H9 (cell line): ENCODE results near the gene C1orf159. TPM values are rescaled to one million over a fixed set of nuclear protein-coding genes. Genes with fewer than 3 reads are reported as not detected.

Source experiments
- DNase-seq: peaks from one replicate; pipeline ENCODE4 v3.0.0-alpha.2; 2017
- H2AFZ ChIP-seq: one replicate; pipeline ENCODE4 v1.6.1; 2013; ENCODE audit warnings: mild to moderate bottlenecking, low read length, control low read depth, moderate library complexity
- H2AK5ac ChIP-seq: 2 replicates; pipeline ENCODE4 v1.6.1; 2013; ENCODE audit warnings: low read length, control low read depth, mixed read lengths; ENCODE audit not compliant: insufficient read length
- H2BK120ac ChIP-seq: one replicate; pipeline ENCODE4 v1.6.1; 2013; ENCODE audit warnings: low read depth, mild to moderate bottlenecking, low read length, control low read depth, inconsistent platforms; ENCODE audit not compliant: poor library complexity, severe bottlenecking
- H2BK12ac ChIP-seq: 2 replicates; pipeline ENCODE4 v1.6.1; 2013; ENCODE audit warnings: low read length, control low read depth, mixed read lengths, low read depth; ENCODE audit not compliant: insufficient read length
- H2BK15ac ChIP-seq: 2 replicates; pipeline ENCODE4 v1.6.1; 2013; ENCODE audit warnings: low read depth, low read length, control low read depth
- H2BK20ac ChIP-seq: one replicate; pipeline ENCODE4 v1.6.1; 2013; ENCODE audit warnings: low read depth, mild to moderate bottlenecking, low read length, control low read depth, inconsistent platforms; ENCODE audit not compliant: poor library complexity, severe bottlenecking
- H2BK5ac ChIP-seq: 2 replicates; pipeline ENCODE4 v1.6.1; 2013; ENCODE audit warnings: low read length, control low read depth, mixed read lengths; ENCODE audit not compliant: insufficient read length
- H3K14ac ChIP-seq: 2 replicates; pipeline ENCODE4 v1.6.1; 2013; ENCODE audit warnings: low read length, control low read depth; ENCODE audit not compliant: insufficient read depth
- H3K18ac ChIP-seq: 2 replicates; pipeline ENCODE4 v1.6.1; 2013; ENCODE audit warnings: low read depth, mild to moderate bottlenecking, mixed read lengths, low read length, control low read depth; ENCODE audit not compliant: insufficient read length
- H3K23ac ChIP-seq: 2 replicates; pipeline ENCODE4 v1.6.1; 2013; ENCODE audit warnings: low read length, control low read depth, mixed read lengths, low read depth; ENCODE audit not compliant: insufficient read length
- H3K23me2 ChIP-seq: 2 replicates; pipeline ENCODE4 v1.6.1; 2013; ENCODE audit warnings: low read depth, mild to moderate bottlenecking, mixed read lengths, low read length, control low read depth; ENCODE audit not compliant: insufficient read length, poor library complexity, severe bottlenecking
- H3K27ac ChIP-seq: 2 replicates; pipeline ENCODE4 v1.5.1; 2013; ENCODE audit warnings: low read length, control low read depth, mixed read lengths, low read depth; ENCODE audit not compliant: insufficient read length
- H3K27me3 ChIP-seq: 2 replicates; pipeline ENCODE4 v1.6.1; 2013; ENCODE audit warnings: low read length, control low read depth, inconsistent platforms; ENCODE audit not compliant: insufficient read depth
- H3K4ac ChIP-seq: 2 replicates; pipeline ENCODE4 v1.6.1; 2013; ENCODE audit warnings: low read depth, mild to moderate bottlenecking, control low read depth, inconsistent platforms, low read length, moderate library complexity
- H3K4me1 ChIP-seq: 2 replicates; pipeline ENCODE4 v1.6.1; 2013; ENCODE audit warnings: low read length, control low read depth, inconsistent platforms; ENCODE audit not compliant: insufficient read depth
- H3K4me2 ChIP-seq: 2 replicates; pipeline ENCODE4 v1.6.1; 2013; ENCODE audit warnings: low read length, control low read depth, mixed read lengths; ENCODE audit not compliant: insufficient read length, insufficient read depth
- H3K56ac ChIP-seq: 2 replicates; pipeline ENCODE4 v1.6.1; 2013; ENCODE audit warnings: low read depth, mild to moderate bottlenecking, mixed read lengths, low read length, control low read depth; ENCODE audit not compliant: insufficient read length
- H3K79me1 ChIP-seq: 2 replicates; pipeline ENCODE4 v1.6.1; 2013; ENCODE audit warnings: low read depth, mild to moderate bottlenecking, moderate library complexity, low read length, control low read depth, inconsistent platforms; ENCODE audit not compliant: insufficient read depth, poor library complexity, severe bottlenecking
- H3K79me2 ChIP-seq: 2 replicates; pipeline ENCODE4 v1.6.1; 2013; ENCODE audit warnings: low read length, control low read depth, inconsistent platforms; ENCODE audit not compliant: insufficient read depth
- H3K9ac ChIP-seq: 2 replicates; pipeline ENCODE4 v1.6.1; 2013; ENCODE audit warnings: low read length, control low read depth, mixed read lengths; ENCODE audit not compliant: insufficient read length; ENCODE audit errors: extremely low read depth
- H3K9me3 ChIP-seq: one replicate; pipeline ENCODE4 v1.6.1; 2013; ENCODE audit warnings: low read depth, low read length, inconsistent platforms; ENCODE audit not compliant: control insufficient read depth
- H3T11ph ChIP-seq: one replicate; pipeline ENCODE4 v1.6.1; 2013; ENCODE audit warnings: mild to moderate bottlenecking, low read length, control low read depth, inconsistent platforms
- H4K20me1 ChIP-seq: one replicate; pipeline ENCODE4 v1.6.1; 2013; ENCODE audit not compliant: control insufficient read depth, insufficient read length, insufficient read depth
- H4K5ac ChIP-seq: 2 replicates; pipeline ENCODE4 v1.6.1; 2013; ENCODE audit warnings: low read depth, mild to moderate bottlenecking, mixed read lengths, low read length, control low read depth; ENCODE audit not compliant: insufficient read length
- H4K8ac ChIP-seq: replicated peaks from 2 replicates; pipeline ENCODE4 v1.6.1; 2013; ENCODE audit warnings: low read length, control low read depth, mixed read lengths, low read depth; ENCODE audit not compliant: insufficient read length
- H4K91ac ChIP-seq: 2 replicates; pipeline ENCODE4 v1.6.1; 2013; ENCODE audit warnings: low read depth, mild to moderate bottlenecking, moderate library complexity, mixed read lengths, low read length, control low read depth; ENCODE audit not compliant: insufficient read length
- H3K27ac Mint-ChIP-seq, 3 experiments: 2 replicates in 2 of 3; 3 replicates in 1 of 3; pipeline ENCODE4 v1.8.0; 2020 to 2021; ENCODE audit warnings: mixed read lengths in 3 of 3, mild to moderate bottlenecking in 1 of 3, moderate library complexity in 1 of 3
- H3K27me3 Mint-ChIP-seq: 2 replicates; pipeline ENCODE4 v1.8.0; 2021; ENCODE audit warnings: low read depth, mild to moderate bottlenecking, moderate library complexity, mixed read lengths
- H3K36me3 Mint-ChIP-seq, 3 experiments: 2 replicates in 2 of 3; 3 replicates in 1 of 3; pipeline ENCODE4 v1.8.0; 2020 to 2021; ENCODE audit warnings: low read depth in 3 of 3, mixed read lengths in 3 of 3; ENCODE audit not compliant: insufficient read depth in 1 of 3
- H3K4me1 Mint-ChIP-seq, 2 experiments: 2 replicates each; pipeline ENCODE4 v1.8.0; 2020; ENCODE audit warnings: mixed read lengths in 2 of 2
- H3K4me3 Mint-ChIP-seq, 2 experiments: 2 replicates in 1 of 2; 3 replicates in 1 of 2; pipeline ENCODE4 v1.8.0; 2020 to 2021; ENCODE audit warnings: mild to moderate bottlenecking in 2 of 2, mixed read lengths in 2 of 2, moderate library complexity in 1 of 2
- H3K9me3 Mint-ChIP-seq, 2 experiments: 2 replicates in 1 of 2; 3 replicates in 1 of 2; pipeline ENCODE4 v1.8.0; 2020; ENCODE audit warnings: mild to moderate bottlenecking in 2 of 2, mixed read lengths in 2 of 2, moderate library complexity in 1 of 2
- WGBS: extraction: QIAGEN DNeasy Blood & Tissue Kit; methylation state at CpG from one replicate; pipeline ENCODE4 v1.1.7; 2013; ENCODE audit warnings: missing lambda C conversion rate, low lambda C conversion rate, mixed read lengths; ENCODE audit not compliant: insufficient read length; ENCODE audit errors: extremely low coverage; 5-methylcytosine and 5-hydroxymethylcytosine counted together
- total RNA-seq: library from RNA; stranded (reverse); gene quantifications from 2 replicates; pipeline ENCODE4 v1.2.1, GENCODE V29; 2021
- TF ChIP-seq, protein P1 (sequence below): fragments of 200-600 bp; sonication (generic); conservative IDR thresholded peaks from 3 replicates; pipeline ENCODE4 v1.8.0; 2021; ENCODE audit warnings: antibody characterized with exemption, mild to moderate bottlenecking

The C1orf159 gene
- total RNA-seq, 1 experiment from 2014 or later, result 12.3 TPM

DNA sequence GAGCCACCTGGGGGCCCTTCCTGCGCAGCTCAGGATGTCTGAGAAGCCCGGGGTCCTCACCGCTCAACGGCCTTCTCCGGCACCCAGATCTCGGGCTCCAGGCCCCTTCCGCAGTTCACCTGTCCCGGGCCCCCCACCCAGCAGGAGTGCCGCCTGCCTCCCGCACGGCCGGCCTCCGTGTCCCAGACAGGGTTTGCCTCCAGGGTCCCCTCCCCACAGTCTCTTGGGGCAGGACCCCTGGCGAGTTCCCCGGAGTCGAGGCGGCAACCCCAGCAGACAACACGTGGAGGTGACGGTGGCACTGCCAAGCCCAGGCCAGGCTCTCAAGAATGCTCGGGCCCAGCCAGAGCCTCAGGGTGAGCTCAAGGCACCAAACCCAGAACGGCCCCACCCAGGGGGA lies 35.4 kb upstream of the C1orf159 start:
- Mint-ChIP-seq H3K9me3 (peaks cover 29 to 34% of the 10 kb centered on the region in 2 experiments), H3K27ac (no peak overlapping the region), H3K4me3 (no peak overlapping the region), H3K4me1 (peaks cover 2 to 3% of the 10 kb centered on the region in 2 experiments; a peak in 3 of 4 replicates), H3K27me3 (peaks cover 45% of the 10 kb centered on the region), H3K36me3 (peaks cover 6 to 20% (median 18%) of the 10 kb centered on the region in 3 experiments; a peak in 6 of 7 replicates)
- no peaks in the 10 kb centered on the region for H3K9me3 ChIP-seq
- TF ChIP-seq, protein P1, sequence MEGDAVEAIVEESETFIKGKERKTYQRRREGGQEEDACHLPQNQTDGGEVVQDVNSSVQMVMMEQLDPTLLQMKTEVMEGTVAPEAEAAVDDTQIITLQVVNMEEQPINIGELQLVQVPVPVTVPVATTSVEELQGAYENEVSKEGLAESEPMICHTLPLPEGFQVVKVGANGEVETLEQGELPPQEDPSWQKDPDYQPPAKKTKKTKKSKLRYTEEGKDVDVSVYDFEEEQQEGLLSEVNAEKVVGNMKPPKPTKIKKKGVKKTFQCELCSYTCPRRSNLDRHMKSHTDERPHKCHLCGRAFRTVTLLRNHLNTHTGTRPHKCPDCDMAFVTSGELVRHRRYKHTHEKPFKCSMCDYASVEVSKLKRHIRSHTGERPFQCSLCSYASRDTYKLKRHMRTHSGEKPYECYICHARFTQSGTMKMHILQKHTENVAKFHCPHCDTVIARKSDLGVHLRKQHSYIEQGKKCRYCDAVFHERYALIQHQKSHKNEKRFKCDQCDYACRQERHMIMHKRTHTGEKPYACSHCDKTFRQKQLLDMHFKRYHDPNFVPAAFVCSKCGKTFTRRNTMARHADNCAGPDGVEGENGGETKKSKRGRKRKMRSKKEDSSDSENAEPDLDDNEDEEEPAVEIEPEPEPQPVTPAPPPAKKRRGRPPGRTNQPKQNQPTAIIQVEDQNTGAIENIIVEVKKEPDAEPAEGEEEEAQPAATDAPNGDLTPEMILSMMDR, result no peak
- H3K23ac ChIP-seq, result no peak overlapping the region
- no peak overlapping the region for H3K56ac ChIP-seq
- H2BK5ac ChIP-seq, result no peak overlapping the region
- H3K14ac ChIP-seq, result no peak overlapping the region; the same call in 1 of the 2 replicates
- no peaks in the 10 kb centered on the region for H3K27me3 ChIP-seq
- no peak overlapping the region for H4K8ac ChIP-seq
- no peaks in the 10 kb centered on the region for H3K79me1 ChIP-seq
- no peak overlapping the region for H4K5ac ChIP-seq
- H2BK15ac ChIP-seq, result no peak overlapping the region
- no peak overlapping the region for H2BK20ac ChIP-seq
- no peak overlapping the region for H3T11ph ChIP-seq
- no peak overlapping the region for H3K4ac ChIP-seq
- no peak overlapping the region for H3K4me2 ChIP-seq
- H3K9ac ChIP-seq, result no peak overlapping the region
- H2BK120ac ChIP-seq, result no peak overlapping the region
- no peaks in the 10 kb centered on the region for H3K4me1 ChIP-seq
- no peak overlapping the region for H3K18ac ChIP-seq
- no peak for DNase-seq
- no peak overlapping the region for H2BK12ac ChIP-seq
- no peaks in the 10 kb centered on the region for H3K23me2 ChIP-seq
- H3K27ac ChIP-seq, result no peak overlapping the region
- no peaks in the 10 kb centered on the region for H3K79me2 ChIP-seq
- H2AFZ ChIP-seq, result no peak overlapping the region
- H4K91ac ChIP-seq, result no peak overlapping the region
- no peaks in the 10 kb centered on the region for H4K20me1 ChIP-seq
- H2AK5ac ChIP-seq, result no peak overlapping the region
- no CpG with 5 or more reads among the region's 21 CpGs for WGBS
